Activated naive CD8-positive, alpha-beta T cell treated with anti-CD3 and anti-CD28 coated beads, Interleukin-2, amount 50 U/mL, for 24 hours (primary cell): ENCODE data around the gene UACA.

Source experiments
- ATAC-seq: fragments of 150-1000 bp; cut with Tn5 transposase; one replicate; pipeline ENCODE4 v1.10.0; 2021
- DNase-seq: peaks from one replicate; pipeline ENCODE4 v3.0.0; 2021
- H3K27ac Mint-ChIP-seq: one replicate; pipeline ENCODE4 v1.8.0; 2021; ENCODE audit warnings: mild to moderate bottlenecking, mixed read lengths
- H3K27me3 Mint-ChIP-seq: one replicate; pipeline ENCODE4 v1.8.0; 2021; ENCODE audit warnings: mixed read lengths
- H3K36me3 Mint-ChIP-seq: one replicate; pipeline ENCODE4 v1.8.0; 2021; ENCODE audit warnings: low read depth, mixed read lengths
- H3K4me1 Mint-ChIP-seq: one replicate; pipeline ENCODE4 v1.8.0; 2021; ENCODE audit warnings: mixed read lengths
- H3K4me3 Mint-ChIP-seq: one replicate; pipeline ENCODE4 v1.8.0; 2021; ENCODE audit warnings: mild to moderate bottlenecking, moderate library complexity, mixed read lengths
- H3K9me3 Mint-ChIP-seq: one replicate; pipeline ENCODE4 v1.8.0; 2021; ENCODE audit warnings: mixed read lengths

The UACA gene

DNA sequence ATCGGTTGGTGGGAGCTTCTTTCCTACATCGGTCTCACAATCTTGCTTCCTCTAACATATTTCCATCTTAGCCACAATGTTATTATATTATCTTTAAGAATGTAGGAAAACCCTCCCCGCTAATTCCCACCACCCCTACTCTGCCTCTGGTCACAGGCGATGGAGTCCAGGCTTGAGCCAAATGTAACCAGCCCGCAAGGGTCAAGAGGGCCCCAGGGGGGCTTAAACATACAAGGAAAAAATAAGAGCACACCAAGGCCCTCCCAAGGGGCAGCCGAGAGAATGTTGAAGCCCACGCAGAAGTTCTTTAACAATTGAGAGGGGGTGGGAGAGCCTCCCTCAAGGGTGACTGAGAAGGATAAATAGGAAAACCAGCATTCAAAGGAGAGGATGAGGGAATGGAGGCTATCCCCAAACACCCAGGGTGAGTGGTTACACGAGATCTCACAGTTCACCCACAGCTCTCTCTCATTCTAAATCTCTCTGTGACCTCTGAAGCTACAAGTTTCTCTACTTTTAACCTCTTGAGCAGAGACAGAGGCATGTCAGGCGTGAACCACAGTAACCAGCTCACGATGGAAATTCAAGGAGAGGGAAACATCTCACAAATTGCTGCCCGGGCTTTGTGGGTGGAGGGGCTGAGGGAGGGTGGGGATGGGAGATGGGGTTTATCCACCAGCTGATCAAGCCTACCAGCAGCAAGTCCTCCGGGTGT lies 31.4 kb upstream of the UACA start:
- H3K9me3 Mint-ChIP-seq = no peaks in the 10 kb centered on the region
- H3K4me3 Mint-ChIP-seq = no peak overlapping the region
- no peak overlapping the region for H3K27ac Mint-ChIP-seq
- H3K36me3 Mint-ChIP-seq = no peaks in the 10 kb centered on the region
- H3K4me1 Mint-ChIP-seq = no peaks in the 10 kb centered on the region
- no peak for DNase-seq
- ATAC-seq = no peak
- peaks cover 5% of the 10 kb centered on the region for H3K27me3 Mint-ChIP-seq

DNA sequence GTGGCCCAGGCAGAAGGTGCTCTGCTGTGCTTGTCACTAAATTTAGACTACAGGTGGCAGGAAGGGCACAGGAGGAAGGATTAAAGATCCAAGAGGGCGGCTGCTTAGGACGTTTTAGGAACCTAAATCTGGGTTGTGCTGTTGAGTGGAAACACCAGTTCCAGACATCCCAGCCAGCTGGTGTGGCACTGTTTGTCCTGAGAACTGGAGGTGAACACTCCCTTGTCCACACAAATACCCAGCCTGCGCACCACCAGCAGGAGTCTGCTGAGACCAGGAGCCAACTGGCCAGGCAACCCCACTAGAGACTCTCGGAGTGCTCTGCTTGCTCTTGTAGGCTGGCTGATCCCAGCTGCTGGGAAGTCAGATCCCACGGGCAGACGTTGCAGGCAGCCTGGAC lies 30.3 kb upstream of the UACA start:
- no peak overlapping the region for H3K27ac Mint-ChIP-seq
- no peaks in the 10 kb centered on the region for H3K9me3 Mint-ChIP-seq
- DNase-seq (no peak), ATAC-seq (no peak)
- H3K4me1 Mint-ChIP-seq = no peaks in the 10 kb centered on the region
- H3K36me3 Mint-ChIP-seq = no peaks in the 10 kb centered on the region
- H3K4me3 Mint-ChIP-seq = no peak overlapping the region
- H3K27me3 Mint-ChIP-seq = peaks cover 5% of the 10 kb centered on the region

DNA sequence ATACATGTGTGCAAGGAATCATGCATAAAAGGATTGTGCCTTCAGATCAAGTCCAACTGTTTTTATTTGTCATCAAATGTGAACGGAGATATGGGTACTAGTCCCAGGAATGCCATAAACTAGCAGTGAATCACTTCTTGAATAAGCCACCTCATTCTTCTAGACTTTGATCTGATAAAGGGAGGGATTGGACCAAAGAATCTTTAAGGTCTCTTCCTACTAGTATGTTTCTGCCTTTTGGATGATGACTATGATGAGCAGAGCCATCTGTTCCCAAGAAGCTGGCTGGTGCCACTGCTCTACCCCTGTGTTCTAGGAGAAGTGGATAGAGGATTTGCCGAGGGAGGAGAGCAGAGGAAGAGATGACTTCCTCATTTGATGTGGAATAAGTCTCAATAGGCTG lies 28.8 kb upstream of the UACA start:
- peaks cover 5% of the 10 kb centered on the region for H3K27me3 Mint-ChIP-seq
- H3K4me3 Mint-ChIP-seq = no peak overlapping the region
- H3K27ac Mint-ChIP-seq = no peak overlapping the region
- H3K4me1 Mint-ChIP-seq = no peaks in the 10 kb centered on the region
- H3K36me3 Mint-ChIP-seq = no peaks in the 10 kb centered on the region
- no peaks in the 10 kb centered on the region for H3K9me3 Mint-ChIP-seq
- ATAC-seq (no peak), DNase-seq (no peak)

DNA sequence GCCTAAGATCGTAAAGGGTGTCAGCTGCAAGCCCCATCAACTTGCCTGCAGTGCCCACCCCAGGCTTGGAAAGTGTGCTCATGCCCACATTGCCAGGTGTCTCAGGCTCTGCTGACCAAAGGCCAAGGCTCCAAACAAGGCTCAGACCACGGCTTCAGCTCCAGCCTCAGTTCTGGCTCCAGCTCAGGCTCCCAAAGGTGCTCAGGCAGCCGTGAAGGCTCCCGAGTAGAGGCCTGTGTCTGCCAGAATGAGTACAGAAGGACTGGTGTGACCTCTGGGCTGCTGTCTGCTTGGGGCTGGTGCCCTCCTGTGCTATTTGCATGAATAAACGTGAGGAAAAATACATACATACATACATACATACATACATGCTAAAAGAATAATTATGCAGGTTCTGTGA lies 27.9 kb upstream of the UACA start:
- Mint-ChIP-seq H3K27ac (no peak overlapping the region), H3K36me3 (no peaks in the 10 kb centered on the region), H3K4me3 (no peak overlapping the region), H3K27me3 (peaks cover 5% of the 10 kb centered on the region), H3K9me3 (no peaks in the 10 kb centered on the region), H3K4me1 (no peaks in the 10 kb centered on the region)
- DNase-seq (no peak), ATAC-seq (no peak)

DNA sequence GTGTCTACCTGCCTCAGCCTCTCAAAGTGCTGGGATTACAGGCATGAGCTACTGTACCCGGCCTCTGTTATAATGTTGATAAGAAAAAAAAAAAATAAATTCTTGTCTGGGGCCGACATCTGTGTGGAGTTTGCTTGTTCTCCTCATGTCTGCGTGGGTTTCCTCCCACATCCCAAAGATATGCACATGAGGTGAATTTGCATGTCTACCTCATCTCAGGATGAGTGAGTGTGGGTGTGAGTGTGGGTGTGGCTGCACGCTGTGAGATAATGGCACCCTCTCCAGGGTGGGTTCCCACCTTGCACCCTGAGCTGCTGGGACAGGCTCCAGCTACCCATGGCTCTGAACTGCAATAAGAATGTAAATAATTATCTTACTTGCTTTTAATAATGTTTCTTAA lies 25.9 kb upstream of the UACA start:
- no peak for ATAC-seq
- no peaks in the 10 kb centered on the region for H3K36me3 Mint-ChIP-seq
- no peaks in the 10 kb centered on the region for H3K4me1 Mint-ChIP-seq
- no peaks in the 10 kb centered on the region for H3K9me3 Mint-ChIP-seq
- DNase-seq = no peak
- no peak overlapping the region for H3K27ac Mint-ChIP-seq
- H3K4me3 Mint-ChIP-seq = no peak overlapping the region
- peaks cover 3% of the 10 kb centered on the region for H3K27me3 Mint-ChIP-seq

DNA sequence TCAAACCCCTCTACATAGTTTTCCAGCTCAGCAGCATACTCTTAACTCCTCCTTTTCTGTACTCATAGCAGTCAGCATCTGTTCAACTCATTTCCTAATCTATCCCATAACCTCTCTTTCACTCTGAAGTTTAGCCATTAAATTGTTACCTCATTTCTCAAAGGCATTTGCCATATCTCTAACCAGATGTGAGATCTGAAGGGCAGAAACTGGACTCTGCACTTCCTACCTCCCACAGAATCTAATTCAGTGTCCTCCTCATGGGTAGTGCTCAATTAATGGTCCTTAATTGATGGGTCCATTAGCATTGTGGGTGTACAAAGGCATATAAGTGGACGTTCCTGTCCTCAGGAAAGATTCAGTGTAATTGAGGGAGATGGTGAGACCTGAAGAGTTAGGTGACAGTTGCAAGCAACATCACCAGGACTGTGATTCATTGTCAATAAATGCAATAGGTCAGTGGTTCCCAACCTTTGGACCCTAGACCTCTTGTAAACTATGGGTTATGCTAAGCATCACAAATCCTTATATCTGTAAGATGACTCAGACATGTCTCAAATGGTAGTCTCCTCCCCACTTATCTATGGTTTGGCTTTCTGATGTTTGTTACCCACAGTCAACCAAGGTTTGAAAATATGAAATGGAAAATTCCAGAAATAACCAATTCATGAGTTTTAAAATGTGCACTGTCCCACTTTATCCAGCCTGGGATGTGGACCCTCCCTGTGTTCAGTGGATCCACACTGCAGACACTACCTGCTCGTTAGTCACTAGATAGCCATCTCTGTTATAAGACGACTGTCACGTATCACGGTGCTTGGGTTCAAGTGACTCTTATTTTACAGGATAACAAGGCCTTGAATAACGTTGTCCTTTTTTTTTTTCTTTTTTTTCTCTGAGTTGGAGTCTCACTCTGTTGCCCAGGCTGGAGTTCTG lies 25.0 kb upstream of the UACA start:
- Mint-ChIP-seq H3K9me3 (no peaks in the 10 kb centered on the region), H3K27ac (no peak overlapping the region), H3K4me1 (no peaks in the 10 kb centered on the region), H3K4me3 (no peak overlapping the region), H3K36me3 (no peaks in the 10 kb centered on the region), H3K27me3 (peaks cover 3% of the 10 kb centered on the region)
- no peak for DNase-seq
- no peak for ATAC-seq

DNA sequence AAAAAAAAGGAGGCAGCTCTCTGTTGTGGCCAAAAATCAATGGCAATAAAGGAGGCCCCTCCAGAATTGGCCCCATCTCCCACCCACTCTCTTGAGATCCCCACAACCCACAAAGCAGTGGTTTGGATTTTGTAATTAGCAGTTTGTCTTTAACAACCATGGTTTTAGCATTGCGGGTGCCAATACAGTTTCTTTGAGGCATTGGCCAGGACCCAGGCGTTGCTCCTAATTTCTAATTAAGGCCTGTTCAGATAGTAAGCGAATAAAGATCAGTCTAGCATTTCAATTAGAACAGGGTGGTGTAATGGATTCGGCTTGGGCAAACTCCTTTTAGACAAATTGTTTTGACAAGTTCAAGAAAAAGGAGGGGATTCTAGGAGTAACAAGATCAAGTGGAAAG lies 23.6 kb upstream of the UACA start:
- no peaks in the 10 kb centered on the region for H3K4me1 Mint-ChIP-seq
- H3K9me3 Mint-ChIP-seq = no peaks in the 10 kb centered on the region
- H3K27me3 Mint-ChIP-seq = peaks cover 2% of the 10 kb centered on the region
- no peak overlapping the region for H3K4me3 Mint-ChIP-seq
- no peaks in the 10 kb centered on the region for H3K36me3 Mint-ChIP-seq
- ATAC-seq = no peak
- no peak for DNase-seq
- no peak overlapping the region for H3K27ac Mint-ChIP-seq

DNA sequence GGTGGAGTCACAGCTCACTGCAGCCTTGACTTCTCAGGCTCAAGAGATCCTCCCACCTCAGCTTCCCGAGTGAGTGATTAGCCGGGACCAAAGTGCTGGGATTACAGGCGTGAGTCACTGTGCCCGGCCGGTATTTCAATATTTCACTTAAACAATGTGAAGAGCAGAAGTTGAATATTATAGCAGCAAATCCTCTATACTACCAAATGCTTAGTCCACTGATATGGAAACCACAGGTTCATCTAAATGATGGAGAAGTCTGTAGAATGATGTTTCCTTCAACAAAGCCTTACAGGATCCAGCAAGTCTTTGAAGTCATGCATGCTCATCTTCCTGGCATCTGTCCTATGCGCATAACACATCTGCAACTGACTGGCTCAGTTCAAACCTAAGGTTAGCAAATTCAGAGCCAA lies 20.3 kb upstream of the UACA start:
- no peak for ATAC-seq
- H3K27me3 Mint-ChIP-seq = peaks cover 9% of the 10 kb centered on the region
- H3K36me3 Mint-ChIP-seq = no peaks in the 10 kb centered on the region
- no peak for DNase-seq
- no peaks in the 10 kb centered on the region for H3K9me3 Mint-ChIP-seq
- H3K27ac Mint-ChIP-seq = no peak overlapping the region
- no peak overlapping the region for H3K4me3 Mint-ChIP-seq
- no peaks in the 10 kb centered on the region for H3K4me1 Mint-ChIP-seq

DNA sequence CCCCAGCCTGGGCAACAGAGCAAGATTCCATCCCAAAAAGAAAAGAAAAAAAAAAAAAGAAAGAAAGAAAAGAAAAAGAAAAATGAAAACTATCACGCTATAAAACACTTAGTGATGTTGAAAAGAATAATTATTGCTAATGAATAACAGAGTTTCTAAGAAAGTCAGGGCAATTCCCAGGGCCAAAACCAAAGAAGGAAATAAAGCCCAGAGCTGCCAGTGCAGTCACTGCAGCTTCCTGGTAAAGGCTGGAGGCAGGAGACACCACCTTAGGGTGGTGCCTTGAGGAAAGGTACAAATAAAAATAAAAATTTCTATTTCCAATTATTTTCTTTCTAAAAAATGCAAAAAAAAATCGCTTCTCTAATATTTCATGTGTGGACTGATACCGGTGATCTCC lies 19.7 kb upstream of the UACA start:
- Mint-ChIP-seq H3K27ac (no peak overlapping the region), H3K27me3 (peaks cover 9% of the 10 kb centered on the region), H3K9me3 (no peaks in the 10 kb centered on the region), H3K36me3 (no peaks in the 10 kb centered on the region), H3K4me3 (no peak overlapping the region), H3K4me1 (no peaks in the 10 kb centered on the region)
- DNase-seq (no peak), ATAC-seq (no peak)

DNA sequence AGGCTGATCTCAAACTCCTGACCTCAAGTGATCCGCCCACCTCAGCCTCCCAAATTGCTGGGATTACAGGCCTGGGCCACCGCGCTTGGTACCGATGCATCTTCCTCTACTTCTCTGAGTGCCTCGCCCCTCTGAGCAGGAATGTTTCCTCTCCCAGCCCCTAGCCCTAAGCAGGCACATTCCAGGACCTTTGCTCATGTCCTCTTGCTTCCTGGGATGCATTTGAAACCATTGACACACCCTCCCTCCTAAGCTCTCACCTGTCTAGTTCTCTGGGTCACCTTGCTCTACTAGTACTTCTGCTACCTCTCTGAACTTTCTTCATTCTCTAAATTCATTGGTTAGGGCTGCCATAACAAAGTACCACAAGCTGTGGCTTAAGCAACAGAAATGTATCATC lies 17.9 kb upstream of the UACA start:
- Mint-ChIP-seq H3K27me3 (peaks cover 14% of the 10 kb centered on the region), H3K27ac (no peak overlapping the region), H3K9me3 (no peaks in the 10 kb centered on the region), H3K4me1 (peaks cover 3% of the 10 kb centered on the region), H3K4me3 (no peak overlapping the region), H3K36me3 (no peaks in the 10 kb centered on the region)
- no peak for DNase-seq
- ATAC-seq = no peak

DNA sequence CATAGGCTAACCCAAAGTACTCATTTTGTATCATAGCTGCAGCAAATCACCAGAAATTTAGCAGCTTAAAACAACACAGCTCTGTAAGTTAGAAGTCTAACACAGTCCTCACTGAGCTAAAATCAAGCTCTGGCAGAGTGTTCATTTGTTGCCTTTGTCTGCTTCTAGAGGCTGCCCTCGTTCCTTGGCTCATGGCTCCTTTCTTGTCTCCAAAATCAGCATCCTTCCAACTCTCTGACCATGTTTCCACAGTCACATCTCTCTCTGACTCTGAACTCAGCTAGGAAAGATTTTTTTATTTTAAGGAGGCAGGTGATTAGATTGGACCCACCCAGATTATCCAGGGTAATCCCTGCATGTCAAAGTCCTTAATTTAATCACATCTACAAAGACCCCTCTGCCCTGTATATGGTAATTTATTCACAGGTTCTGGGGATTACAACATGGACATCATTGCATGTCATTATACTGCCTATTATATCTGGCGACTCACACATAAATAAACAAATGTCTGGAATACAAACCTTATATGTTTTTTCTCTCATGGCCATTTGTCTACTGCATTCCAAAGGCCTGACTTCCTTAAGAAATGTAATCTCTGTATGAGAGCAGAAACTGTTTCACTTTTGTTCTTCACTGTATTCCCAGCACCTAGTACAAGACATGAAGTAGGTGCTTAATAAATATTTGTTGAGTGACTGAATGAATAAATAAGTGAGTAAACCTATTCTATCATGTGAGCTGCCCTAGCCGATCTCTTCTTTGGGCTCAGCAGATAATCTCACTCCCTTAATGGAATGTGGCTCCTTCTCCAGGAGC lies 15.1 kb upstream of the UACA start:
- no peak overlapping the region for H3K27ac Mint-ChIP-seq
- H3K4me3 Mint-ChIP-seq = no peak overlapping the region
- H3K9me3 Mint-ChIP-seq = no peaks in the 10 kb centered on the region
- H3K36me3 Mint-ChIP-seq = no peaks in the 10 kb centered on the region
- peaks cover 12% of the 10 kb centered on the region for H3K27me3 Mint-ChIP-seq
- DNase-seq (no peak), ATAC-seq (no peak)
- H3K4me1 Mint-ChIP-seq = peaks cover 3% of the 10 kb centered on the region

DNA sequence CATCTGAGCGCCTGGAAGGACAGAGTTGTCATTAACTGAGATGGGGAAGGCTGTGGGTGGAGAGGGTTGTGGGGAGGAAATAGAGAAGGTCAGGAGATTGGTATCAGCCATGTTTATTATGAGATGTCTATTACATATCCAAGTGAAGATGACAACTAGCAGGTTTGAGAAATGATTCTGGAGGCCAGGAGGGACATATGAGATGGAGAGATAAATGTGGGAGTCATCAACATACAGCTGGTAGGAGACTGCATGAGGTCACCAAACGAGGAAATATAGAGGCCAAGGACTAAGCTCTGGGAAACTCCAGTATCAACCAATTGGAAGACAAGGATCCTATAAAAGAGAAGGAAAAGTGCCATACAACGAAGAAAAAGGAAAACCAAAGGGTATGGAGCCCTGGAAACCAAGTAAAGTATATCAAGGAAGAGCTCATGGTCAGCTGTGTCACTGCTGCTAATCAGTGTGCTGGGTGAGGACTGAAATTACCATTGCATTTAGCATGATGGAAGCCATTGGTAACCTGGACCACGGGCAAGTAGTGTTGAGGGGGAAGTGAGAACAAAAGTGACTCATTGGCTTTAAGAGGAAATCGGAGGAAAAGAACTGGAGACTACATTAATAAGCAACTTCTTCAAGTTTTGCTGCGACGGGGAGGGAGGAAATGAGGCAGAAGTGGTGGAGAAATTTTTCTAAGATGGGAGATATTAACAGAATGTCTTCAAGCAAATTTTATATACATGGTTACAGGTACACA lies 14.0 kb upstream of the UACA start:
- no peak for ATAC-seq
- peaks cover 3% of the 10 kb centered on the region for H3K4me1 Mint-ChIP-seq
- no peak overlapping the region for H3K4me3 Mint-ChIP-seq

DNA sequence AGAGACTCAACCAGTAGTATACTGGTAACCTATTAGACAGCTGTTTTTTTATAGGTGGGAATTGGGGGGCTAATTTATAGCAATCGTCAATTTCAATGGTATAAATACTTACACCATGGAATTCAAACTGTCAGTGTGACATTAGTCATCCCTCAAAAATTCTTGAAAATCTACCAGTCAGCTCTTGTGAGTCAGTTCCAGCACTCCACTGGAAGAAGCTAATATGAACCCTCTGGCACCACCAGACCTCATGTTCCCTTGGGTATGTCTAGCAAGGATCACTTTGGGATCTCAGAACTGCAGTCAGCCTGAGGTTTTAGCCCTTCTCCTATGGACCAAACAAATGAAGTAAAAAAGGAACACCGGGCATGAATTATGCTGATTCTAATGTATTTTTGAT lies 11.8 kb upstream of the UACA start:
- Mint-ChIP-seq H3K27ac (no peak overlapping the region), H3K4me1 (peaks cover 3% of the 10 kb centered on the region), H3K4me3 (no peak overlapping the region), H3K36me3 (no peaks in the 10 kb centered on the region), H3K27me3 (peaks cover 5% of the 10 kb centered on the region), H3K9me3 (no peaks in the 10 kb centered on the region)
- no peak for ATAC-seq
- no peak for DNase-seq

More for the DNA sequence above, 14.0 kb upstream of the UACA start:
- Mint-ChIP-seq H3K27me3 (peaks cover 12% of the 10 kb centered on the region), H3K36me3 (no peaks in the 10 kb centered on the region), H3K27ac (no peak overlapping the region), H3K9me3 (no peaks in the 10 kb centered on the region)
- DNase-seq = no peak

DNA sequence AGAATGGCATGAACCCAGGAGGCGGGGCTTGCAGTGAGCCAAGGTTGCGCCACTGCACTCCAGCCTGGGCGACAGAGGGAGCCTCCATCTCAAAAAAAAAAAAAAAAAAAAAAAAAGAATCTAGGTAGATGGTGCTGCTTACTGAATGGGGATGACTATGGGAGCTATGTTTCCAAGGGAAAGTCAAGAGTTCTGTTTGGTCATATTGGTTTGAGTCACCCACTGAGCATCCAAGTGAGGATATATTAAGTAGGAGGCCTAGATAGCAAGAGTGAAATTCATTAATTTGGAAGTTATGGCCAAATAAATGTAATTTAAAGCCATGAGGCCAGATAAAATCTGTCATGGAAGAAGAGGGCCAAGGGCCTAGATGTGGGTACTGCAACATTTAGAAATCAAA lies 9.0 kb upstream of the UACA start:
- H3K27me3 Mint-ChIP-seq = peaks cover 5% of the 10 kb centered on the region
- no peak overlapping the region for H3K27ac Mint-ChIP-seq
- peaks cover 11% of the 10 kb centered on the region for H3K4me1 Mint-ChIP-seq
- H3K36me3 Mint-ChIP-seq = no peaks in the 10 kb centered on the region
- H3K4me3 Mint-ChIP-seq = no peak overlapping the region
- ATAC-seq (no peak), DNase-seq (no peak)
- H3K9me3 Mint-ChIP-seq = no peaks in the 10 kb centered on the region
